Ascending aorta (tissue), 2 donors: ENCODE measurements around the gene SIL1. TPM values are rescaled to one million over a fixed set of nuclear protein-coding genes. Genes with fewer than 3 reads are reported as not detected.
A peak's percentile ranks its signal among the peaks of the same experiment; 100 is the strongest.

Source experiments
- DNase-seq, 2 donors: peaks; one replicate each; pipeline ENCODE4 v3.0.0-alpha.2; 2019; ENCODE audit warnings: low spot score in 2 of 2
- H3K27ac ChIP-seq, 2 donors: fragments of 200-600 bp; sonication (generic); one replicate each; pipeline ENCODE4 v1.5.1; 2016 to 2017; ENCODE audit warnings: mild to moderate bottlenecking in 1 of 2
- H3K27me3 ChIP-seq: fragments of 200-600 bp; sonication (generic); one replicate; pipeline ENCODE4 v1.5.1; 2017
- H3K36me3 ChIP-seq, 2 donors: fragments of 200-600 bp; sonication (generic); one replicate each; pipeline ENCODE4 v1.5.1; 2016
- H3K4me1 ChIP-seq, 2 donors: fragments of 200-600 bp; sonication (generic); one replicate each; pipeline ENCODE4 v1.5.1; 2016 to 2017; ENCODE audit warnings: mild to moderate bottlenecking in 1 of 2
- H3K4me3 ChIP-seq, 2 donors: fragments of 200-600 bp; sonication (generic); one replicate each; pipeline ENCODE4 v1.5.1; 2016 to 2017; ENCODE audit warnings: mild to moderate bottlenecking in 1 of 2
- H3K9me3 ChIP-seq, 2 donors: fragments of 200-600 bp; sonication (generic); one replicate each; pipeline ENCODE4 v1.5.1; 2016
- CTCF ChIP-seq, 3 experiments: fragments of 200-600 bp in 2 of 3; fragments of 450-650 bp in 1 of 3; sonication (generic) in 2 of 3; IDR thresholded peaks; one replicate each; pipeline ENCODE4 v1.5.1; 2016 to 2019; ENCODE audit warnings: antibody characterized with exemption in 3 of 3, mild to moderate bottlenecking in 1 of 3, moderate library complexity in 1 of 3
- intact Hi-C: fragments of 100-400 bp; cut with DNase I; formaldehyde crosslinking; loops from one replicate; pipeline ENCODE4 v1.15.1; 2023
- total RNA-seq: library from RNA; depleted of rRNA; stranded (reverse); fragments of >200 nt; gene quantifications from one replicate; pipeline ENCODE4 v1.1.0, GENCODE V29; 2016

SIL1 gene
- total RNA-seq, 1 donor from 2014 or later, result 53.4 TPM

GRCh38 chr5:138972230-138972629 lies 225.9 kb downstream of the SIL1 start:
- peak overlapping the region; percentile 82 to 88 for H3K27ac ChIP-seq
- no peaks in the 10 kb centered on the region for H3K9me3 ChIP-seq
- peaks cover 11 to 37% of the 10 kb centered on the region in 2 donors for H3K4me1 ChIP-seq

GRCh38 chr5:138969323-138970002 lies 228.7 kb downstream of the SIL1 start:
- TF ChIP-seq CTCF (IDR thresholded peaks at IDR 0.05), result no peak
- peak in 1 of 2 donors; percentile 46 for DNase-seq
- no peak overlapping the region for H3K4me3 ChIP-seq
- H3K36me3 ChIP-seq, result no peaks in the 10 kb centered on the region
- H3K4me1 ChIP-seq, result peaks cover 8 to 36% of the 10 kb centered on the region in 2 donors
- intact Hi-C loops, result loop anchor here (5.0 kb wide), 1 partner anchor 52 kb away; no protein-coding TSS in a partner anchor
- H3K9me3 ChIP-seq, result no peaks in the 10 kb centered on the region
- H3K27ac ChIP-seq, result no peak overlapping the region
- no peaks in the 10 kb centered on the region for H3K27me3 ChIP-seq

More at GRCh38 chr5:138972230-138972629, 225.9 kb downstream of the SIL1 start:
- Histone ChIP-seq H3K36me3 (no peaks in the 10 kb centered on the region), H3K4me3 (no peak overlapping the region), H3K27me3 (no peaks in the 10 kb centered on the region)
- intact Hi-C loops, result loop anchor here (5.0 kb wide), 1 partner anchor 55 kb away; no protein-coding TSS in a partner anchor
- TF ChIP-seq CTCF (IDR thresholded peaks at IDR 0.05), result no peak
- DNase-seq, result no peak

- DNase-seq, result no peak
- Histone ChIP-seq H3K27me3 (no peaks in the 10 kb centered on the region), H3K4me3 (no peak overlapping the region), H3K36me3 (no peaks in the 10 kb centered on the region), H3K9me3 (no peaks in the 10 kb centered on the region), H3K4me1 (peaks cover 3 to 28% of the 10 kb centered on the region in 2 donors), H3K27ac (no peak overlapping the region)
- intact Hi-C loops, result no loop called here
- no peak for TF ChIP-seq CTCF (IDR thresholded peaks at IDR 0.05)
Observed at GRCh38 chr5:138968601-138969000, 229.6 kb downstream of the SIL1 start.

- no peak for DNase-seq
- no peak overlapping the region for H3K4me3 ChIP-seq
- no peaks in the 10 kb centered on the region for H3K9me3 ChIP-seq
- H3K27ac ChIP-seq, result no peak overlapping the region
- no peak for TF ChIP-seq CTCF (IDR thresholded peaks at IDR 0.05)
- peaks cover 3 to 21% of the 10 kb centered on the region in 2 donors for H3K4me1 ChIP-seq
- intact Hi-C loops, result no loop called here
- H3K27me3 ChIP-seq, result no peaks in the 10 kb centered on the region
- H3K36me3 ChIP-seq, result no peaks in the 10 kb centered on the region
Observed at GRCh38 chr5:138967791-138968448, 230.2 kb downstream of the SIL1 start.

GRCh38 chr5:138966236-138966985 lies 231.8 kb downstream of the SIL1 start:
- no peaks in the 10 kb centered on the region for H3K36me3 ChIP-seq
- intact Hi-C loops, result no loop called here
- peaks cover 0 to 6% of the 10 kb centered on the region in 2 donors for H3K4me1 ChIP-seq
- TF ChIP-seq CTCF (IDR thresholded peaks at IDR 0.05), result no peak
- no peaks in the 10 kb centered on the region for H3K9me3 ChIP-seq
- no peak overlapping the region for H3K4me3 ChIP-seq
- no peaks in the 10 kb centered on the region for H3K27me3 ChIP-seq
- no peak for DNase-seq
- no peak overlapping the region for H3K27ac ChIP-seq
